Measurements from ENCODE around the gene INPP5B.

DNA sequence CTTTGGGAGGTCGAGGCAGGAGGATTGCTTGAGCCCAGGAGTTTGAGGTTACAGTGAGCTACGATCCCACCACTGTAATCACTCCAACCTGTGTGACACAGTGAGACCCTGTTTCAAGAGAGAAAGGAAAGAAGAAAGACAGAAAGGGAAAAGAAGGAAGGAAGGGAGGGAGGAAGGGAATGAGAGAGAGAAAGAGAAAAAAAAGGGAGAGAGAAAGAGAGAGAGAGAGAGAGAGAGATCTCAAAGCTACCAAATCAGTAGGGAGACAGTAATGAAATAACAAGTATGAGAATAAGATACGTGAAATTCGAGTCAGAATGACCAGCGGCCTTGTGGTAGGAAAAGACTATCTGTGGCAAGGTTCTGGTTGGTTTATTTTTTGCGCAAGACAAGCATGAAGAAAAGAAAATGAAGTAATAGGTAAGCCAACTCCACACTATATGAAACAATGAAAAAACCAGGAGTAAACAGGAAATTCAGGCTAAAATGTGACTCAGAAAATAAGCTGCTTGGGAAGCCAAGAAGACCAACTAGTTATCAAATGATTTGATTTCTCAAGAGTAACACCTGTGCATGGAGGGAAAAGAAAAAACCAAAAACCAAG, 96.4 kb downstream of the INPP5B start:
- no peak for TF ChIP-seq POLR2A (IDR thresholded peaks at IDR 0.05)
- TF ChIP-seq, protein P1, sequence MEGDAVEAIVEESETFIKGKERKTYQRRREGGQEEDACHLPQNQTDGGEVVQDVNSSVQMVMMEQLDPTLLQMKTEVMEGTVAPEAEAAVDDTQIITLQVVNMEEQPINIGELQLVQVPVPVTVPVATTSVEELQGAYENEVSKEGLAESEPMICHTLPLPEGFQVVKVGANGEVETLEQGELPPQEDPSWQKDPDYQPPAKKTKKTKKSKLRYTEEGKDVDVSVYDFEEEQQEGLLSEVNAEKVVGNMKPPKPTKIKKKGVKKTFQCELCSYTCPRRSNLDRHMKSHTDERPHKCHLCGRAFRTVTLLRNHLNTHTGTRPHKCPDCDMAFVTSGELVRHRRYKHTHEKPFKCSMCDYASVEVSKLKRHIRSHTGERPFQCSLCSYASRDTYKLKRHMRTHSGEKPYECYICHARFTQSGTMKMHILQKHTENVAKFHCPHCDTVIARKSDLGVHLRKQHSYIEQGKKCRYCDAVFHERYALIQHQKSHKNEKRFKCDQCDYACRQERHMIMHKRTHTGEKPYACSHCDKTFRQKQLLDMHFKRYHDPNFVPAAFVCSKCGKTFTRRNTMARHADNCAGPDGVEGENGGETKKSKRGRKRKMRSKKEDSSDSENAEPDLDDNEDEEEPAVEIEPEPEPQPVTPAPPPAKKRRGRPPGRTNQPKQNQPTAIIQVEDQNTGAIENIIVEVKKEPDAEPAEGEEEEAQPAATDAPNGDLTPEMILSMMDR (IDR thresholded peaks at IDR 0.05), result no peak
- no peak for TF ChIP-seq POLR2AphosphoS5 (IDR thresholded peaks at IDR 0.05)
